A549 (cell line): ENCODE data around the gene RIMBP2. TPM values are rescaled to one million over a fixed set of nuclear protein-coding genes. Genes with fewer than 3 reads are reported as not detected.

Experiments
- ATAC-seq, 2 experiments: fragments of 200-7000 bp in 1 of 2; fragments of >200 bp in 1 of 2; cut with Nextera tagmentation in 1 of 2; cut with Tn5 transposase in 1 of 2; 3 replicates each; pipeline versions ENCODE4 v1.8.0 to v1.9.1; 2018 to 2020; ENCODE audit warnings: mild to moderate bottlenecking in 1 of 2, moderate library complexity in 1 of 2
- CTCF ChIA-PET: fragments of 300-600 bp; sonication (Branson Sonifier 250); formaldehyde crosslinking; extraction: SDS; loops from one replicate; lab custom pipeline; 2021; ENCODE audit warnings: antibody characterized with exemption, inconsistent platforms; lab: Yijun Ruan, JAX
- POLR2A ChIA-PET: fragments of 350-600 bp; formaldehyde crosslinking; extraction: SDS; loops from one replicate; lab custom pipeline; 2021; ENCODE audit warnings: antibody characterized with exemption, inconsistent platforms; lab: Yijun Ruan, JAX
- DNase-seq, 2 experiments: peaks; one replicate each; pipeline versions ENCODE4 v3.0.0 to v3.0.0-alpha.2; 2011 to 2016; ENCODE audit warnings: low read depth in 1 of 2, low spot score in 1 of 2
- FAIRE-seq: peaks from 2 replicates; lab custom pipeline; 2011; peaks lifted over from hg19 to GRCh38; lab: Jason Lieb, UNC
- H3K27ac ChIP-seq, 2 experiments: fragments of >200 bp; sonication (Bioruptor Twin); formaldehyde crosslinking; 3 replicates each; pipeline ENCODE4 v1.5.1; 2016 to 2017
- H3K4me1 ChIP-seq: fragments of >200 bp; sonication (Bioruptor Twin); formaldehyde crosslinking; 3 replicates; pipeline ENCODE4 v1.6.1; 2016
- H3K4me2 ChIP-seq: fragments of >200 bp; sonication (Bioruptor Twin); formaldehyde crosslinking; 3 replicates; pipeline ENCODE4 v1.6.1; 2016
- H3K4me3 ChIP-seq: fragments of >200 bp; sonication (Bioruptor Twin); formaldehyde crosslinking; 3 replicates; pipeline ENCODE4 v1.5.1; 2016
- H3K9me3 ChIP-seq: fragments of >200 bp; sonication (Bioruptor Twin); formaldehyde crosslinking; 3 replicates; pipeline ENCODE4 v1.6.1; 2016
- BHLHE40 ChIP-seq: IDR thresholded peaks from 2 replicates; pipeline ENCODE4 v1.6.1; 2012; ENCODE audit warnings: low read depth, low read length, inconsistent platforms
- EHF ChIP-seq: fragments of 250-450 bp; sonication (Bioruptor Pico); IDR thresholded peaks from 2 replicates; pipeline ENCODE4 v1.5.0; 2020; ENCODE audit warnings: mild to moderate bottlenecking
- EHMT2 ChIP-seq: fragments of 200-600 bp; sonication (generic); IDR thresholded peaks from 2 replicates; pipeline ENCODE4 v1.6.1; 2016; ENCODE audit warnings: antibody characterized with exemption, low read depth, mild to moderate bottlenecking, moderate library complexity
- ESRRA ChIP-seq: fragments of 150-350 bp; IDR thresholded peaks from 2 replicates; pipeline ENCODE4 v1.6.1; 2014; ENCODE audit warnings: mild to moderate bottlenecking, low read length, borderline replicate concordance
- GATA3 ChIP-seq: IDR thresholded peaks from 2 replicates; pipeline ENCODE4 v1.6.1; 2012; ENCODE audit warnings: borderline replicate concordance
- HDAC2 ChIP-seq: fragments of 200-600 bp; sonication (generic); IDR thresholded peaks from 2 replicates; pipeline ENCODE4 v1.6.1; 2016
- HOXB13 ChIP-seq: fragments of 250-450 bp; sonication (Bioruptor Pico); IDR thresholded peaks from 2 replicates; pipeline ENCODE4 v1.5.0; 2020; ENCODE audit warnings: low read depth, mild to moderate bottlenecking, moderate library complexity
- HOXB5 ChIP-seq: fragments of 250-450 bp; sonication (Bioruptor Pico); IDR thresholded peaks from 2 replicates; pipeline ENCODE4 v1.5.0; 2020; ENCODE audit warnings: mild to moderate bottlenecking, moderate library complexity
- JUNB ChIP-seq: fragments of >200 bp; sonication (Bioruptor Twin); formaldehyde crosslinking; IDR thresholded peaks from 2 replicates; pipeline ENCODE4 v1.6.1; 2016
- KDM1A ChIP-seq: fragments of 200-600 bp; sonication (generic); IDR thresholded peaks from 2 replicates; pipeline ENCODE4 v1.6.1; 2016; ENCODE audit warnings: low read depth, mild to moderate bottlenecking
- KDM5A ChIP-seq: fragments of 200-600 bp; sonication (generic); IDR thresholded peaks from 2 replicates; pipeline ENCODE4 v1.6.1; 2016; ENCODE audit warnings: antibody characterized with exemption, mild to moderate bottlenecking
- NFE2L2 ChIP-seq: fragments of 150-350 bp; conservative IDR thresholded peaks from 2 replicates; pipeline ENCODE4 v1.6.1; 2014; ENCODE audit warnings: low read length
- POLR2A ChIP-seq: IDR thresholded peaks from 2 replicates; pipeline ENCODE4 v1.6.1; 2012; ENCODE audit warnings: mild to moderate bottlenecking, low read length
- POLR2AphosphoS2 ChIP-seq: conservative IDR thresholded peaks from 2 replicates; pipeline ENCODE4 v1.6.1; 2012; ENCODE audit warnings: low read length, improper control_type of control experiment, inconsistent platforms
- RNF2 ChIP-seq: fragments of 200-600 bp; sonication (generic); IDR thresholded peaks from 2 replicates; pipeline ENCODE4 v1.6.1; 2016; ENCODE audit warnings: low read depth, mild to moderate bottlenecking, antibody characterized with exemption, moderate library complexity, borderline replicate concordance
- SREBF2 ChIP-seq: fragments of 450-650 bp; IDR thresholded peaks from 2 replicates; pipeline ENCODE4 v1.6.1; 2014; ENCODE audit warnings: mild to moderate bottlenecking, moderate library complexity
- TP53 ChIP-seq: fragments of 250-450 bp; sonication (Bioruptor Pico); IDR thresholded peaks from 2 replicates; pipeline ENCODE4 v1.5.0; 2021; ENCODE audit warnings: mild to moderate bottlenecking, moderate library complexity
- ZC3H11A ChIP-seq: fragments of 450-650 bp; IDR thresholded peaks from 2 replicates; pipeline ENCODE4 v1.6.1; 2014; ENCODE audit warnings: antibody characterized with exemption, mild to moderate bottlenecking
- ZSCAN20 ChIP-seq: fragments of 250-450 bp; sonication (Bioruptor Pico); IDR thresholded peaks from 2 replicates; pipeline ENCODE4 v1.8.0; 2022; ENCODE audit warnings: mild to moderate bottlenecking, moderate library complexity
- WGBS: methylation state at CpG from one replicate; pipeline ENCODE4 v1.1.6; 2017; ENCODE audit errors: missing lambda C conversion rate; 5-methylcytosine and 5-hydroxymethylcytosine counted together
- polyA plus RNA-seq, 4 experiments: library from polyadenylated mRNA; depleted of rRNA in 3 of 4; stranded (reverse); fragments of >200 nt; fragmentation: RNase III in 1 of 4; extraction: RNeasy Plus Mini Kit Qiagen cat#74134 plus additional on column Dnase treatment in 1 of 4; gene quantifications; 2 replicates in 3 of 4; 3 replicates in 1 of 4; pipeline ENCODE4 v1.2.3, GENCODE V29; 2011 to 2017
- TF ChIP-seq, protein P1 (sequence below): fragments of 250-450 bp; sonication (Bioruptor Pico); IDR thresholded peaks from 2 replicates; pipeline ENCODE4 v1.5.0; 2020; ENCODE audit warnings: low read depth, mild to moderate bottlenecking, moderate library complexity
- TF ChIP-seq, protein P2 (sequence below): fragments of 200-600 bp; sonication (generic); IDR thresholded peaks from 2 replicates; pipeline ENCODE4 v1.6.1; 2016; ENCODE audit warnings: antibody characterized with exemption, mild to moderate bottlenecking, moderate library complexity
- TF ChIP-seq, protein P3 (sequence below): IDR thresholded peaks from 2 replicates; pipeline ENCODE4 v1.6.1; 2012

The RIMBP2 gene
- polyA plus RNA-seq, 2 of the 4 experiments (the other 2 are of a cell fraction): not detected

DNA sequence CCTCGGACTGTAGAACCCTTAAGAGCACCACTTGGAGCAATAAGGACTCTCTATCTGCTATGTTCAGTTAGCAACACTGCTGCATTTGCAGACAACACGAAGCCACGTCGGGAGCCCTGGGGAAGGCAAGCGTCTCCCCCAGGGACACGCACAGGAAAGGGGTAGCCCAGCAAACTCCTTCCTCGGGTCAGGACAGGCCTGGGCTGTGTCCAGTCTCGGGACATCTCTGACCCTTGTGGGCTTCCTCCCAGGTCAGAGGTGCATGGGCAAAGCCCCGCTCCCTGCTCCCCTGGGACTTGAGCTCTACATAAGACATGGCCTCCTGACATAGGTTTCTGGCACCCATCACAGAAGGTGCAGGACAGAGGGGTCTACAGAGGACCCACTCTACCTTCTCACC lies 258.9 kb downstream of the RIMBP2 start:
- DNase-seq (peak in 1 of 2 experiments; percentile 15), FAIRE-seq (no peak), ATAC-seq (peak in 1 of 2 experiments; percentile 6; a peak in 1 of 6 replicates)
- Histone ChIP-seq H3K4me3 (no peak overlapping the region), H3K4me1 (no peaks in the 10 kb centered on the region), H3K9me3 (no peaks in the 10 kb centered on the region), H3K27ac (no peak overlapping the region), H3K4me2 (no peak overlapping the region)
- POLR2A ChIA-PET: no interaction called here
- CTCF ChIA-PET: interaction anchor here (2.6 kb wide), 1 partner anchor 290 kb away, joined by 8 read pairs; no protein-coding TSS in a partner anchor
- 25% methylated on average over 7 of the region's 9 CpGs for WGBS
- TF ChIP-seq JUNB (no peak), ZC3H11A (no peak), BHLHE40 (no peak), RNF2 (no peak), NFE2L2 (no peak), GATA3 (no peak), KDM1A (no peak), HOXB5 (no peak), ESRRA (no peak), TP53 (no peak), EHF (CRISPR knock-in tag) (no peak), ZSCAN20 (CRISPR knock-in tag) (no peak), EHMT2 (no peak), POLR2A (no peak), SREBF2 (no peak)
- TF ChIP-seq, protein P1, sequence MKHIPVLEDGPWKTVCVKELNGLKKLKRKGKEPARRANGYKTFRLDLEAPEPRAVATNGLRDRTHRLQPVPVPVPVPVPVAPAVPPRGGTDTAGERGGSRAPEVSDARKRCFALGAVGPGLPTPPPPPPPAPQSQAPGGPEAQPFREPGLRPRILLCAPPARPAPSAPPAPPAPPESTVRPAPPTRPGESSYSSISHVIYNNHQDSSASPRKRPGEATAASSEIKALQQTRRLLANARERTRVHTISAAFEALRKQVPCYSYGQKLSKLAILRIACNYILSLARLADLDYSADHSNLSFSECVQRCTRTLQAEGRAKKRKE: no peak
- TF ChIP-seq, protein P2, sequence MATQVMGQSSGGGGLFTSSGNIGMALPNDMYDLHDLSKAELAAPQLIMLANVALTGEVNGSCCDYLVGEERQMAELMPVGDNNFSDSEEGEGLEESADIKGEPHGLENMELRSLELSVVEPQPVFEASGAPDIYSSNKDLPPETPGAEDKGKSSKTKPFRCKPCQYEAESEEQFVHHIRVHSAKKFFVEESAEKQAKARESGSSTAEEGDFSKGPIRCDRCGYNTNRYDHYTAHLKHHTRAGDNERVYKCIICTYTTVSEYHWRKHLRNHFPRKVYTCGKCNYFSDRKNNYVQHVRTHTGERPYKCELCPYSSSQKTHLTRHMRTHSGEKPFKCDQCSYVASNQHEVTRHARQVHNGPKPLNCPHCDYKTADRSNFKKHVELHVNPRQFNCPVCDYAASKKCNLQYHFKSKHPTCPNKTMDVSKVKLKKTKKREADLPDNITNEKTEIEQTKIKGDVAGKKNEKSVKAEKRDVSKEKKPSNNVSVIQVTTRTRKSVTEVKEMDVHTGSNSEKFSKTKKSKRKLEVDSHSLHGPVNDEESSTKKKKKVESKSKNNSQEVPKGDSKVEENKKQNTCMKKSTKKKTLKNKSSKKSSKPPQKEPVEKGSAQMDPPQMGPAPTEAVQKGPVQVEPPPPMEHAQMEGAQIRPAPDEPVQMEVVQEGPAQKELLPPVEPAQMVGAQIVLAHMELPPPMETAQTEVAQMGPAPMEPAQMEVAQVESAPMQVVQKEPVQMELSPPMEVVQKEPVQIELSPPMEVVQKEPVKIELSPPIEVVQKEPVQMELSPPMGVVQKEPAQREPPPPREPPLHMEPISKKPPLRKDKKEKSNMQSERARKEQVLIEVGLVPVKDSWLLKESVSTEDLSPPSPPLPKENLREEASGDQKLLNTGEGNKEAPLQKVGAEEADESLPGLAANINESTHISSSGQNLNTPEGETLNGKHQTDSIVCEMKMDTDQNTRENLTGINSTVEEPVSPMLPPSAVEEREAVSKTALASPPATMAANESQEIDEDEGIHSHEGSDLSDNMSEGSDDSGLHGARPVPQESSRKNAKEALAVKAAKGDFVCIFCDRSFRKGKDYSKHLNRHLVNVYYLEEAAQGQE: no peak
- TF ChIP-seq, protein P3, sequence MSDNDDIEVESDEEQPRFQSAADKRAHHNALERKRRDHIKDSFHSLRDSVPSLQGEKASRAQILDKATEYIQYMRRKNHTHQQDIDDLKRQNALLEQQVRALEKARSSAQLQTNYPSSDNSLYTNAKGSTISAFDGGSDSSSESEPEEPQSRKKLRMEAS: no peak

DNA sequence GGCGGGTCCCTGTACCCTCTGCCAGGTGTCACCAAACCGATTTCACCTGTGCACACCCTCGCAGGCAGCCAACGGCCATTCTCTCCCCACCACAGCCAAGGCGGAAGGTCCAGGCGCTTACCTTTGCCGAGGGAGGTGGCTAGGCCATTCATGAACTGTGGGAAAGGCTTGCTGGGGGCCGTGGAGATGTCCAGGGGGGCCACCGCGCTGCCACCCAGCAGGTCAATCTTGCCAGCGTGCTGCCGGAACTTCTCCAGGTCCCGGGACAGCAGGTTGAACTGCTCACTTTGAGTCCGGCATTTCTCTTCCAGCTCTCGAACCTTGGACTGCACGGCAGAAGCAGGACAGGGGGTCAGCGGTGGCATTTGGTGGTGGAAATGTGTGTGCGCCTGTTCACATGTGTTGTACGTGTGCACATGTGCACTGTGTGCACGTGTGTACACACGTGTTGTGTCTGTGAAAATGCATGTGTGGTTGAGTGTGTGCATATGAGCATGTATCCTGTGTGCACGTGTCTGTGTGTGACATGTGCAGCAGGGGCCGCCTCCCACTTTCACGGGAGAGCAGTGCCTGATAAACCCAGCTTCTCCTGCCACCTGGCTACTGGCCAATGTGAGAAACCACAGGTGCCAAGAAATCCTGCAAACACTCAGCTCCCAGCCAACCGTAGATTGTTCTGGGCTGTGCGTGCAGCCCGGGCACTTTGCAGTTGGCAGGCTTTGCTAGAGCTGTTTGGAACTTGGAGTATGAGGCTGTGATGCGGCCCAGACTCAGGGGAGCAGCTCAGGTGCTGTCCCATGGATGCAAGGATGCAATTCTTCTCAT lies 259.5 kb downstream of the RIMBP2 start:
- no peak for FAIRE-seq
- Histone ChIP-seq H3K4me1 (no peaks in the 10 kb centered on the region), H3K27ac (no peak overlapping the region), H3K4me2 (no peak overlapping the region), H3K9me3 (no peaks in the 10 kb centered on the region), H3K4me3 (no peak overlapping the region)
- 5% methylated on average over 19 of the region's 28 CpGs for WGBS
- ChIA-PET POLR2A (no interaction called here), CTCF (no interaction called here)
- DNase-seq: no peak
- ATAC-seq: no peak; a peak in 1 of 6 replicates
- TF ChIP-seq, protein P1: no peak
- no peak for TF ChIP-seq EHF (CRISPR knock-in tag)
- TF ChIP-seq POLR2AphosphoS2: no peak
- no peak for TF ChIP-seq HDAC2
- TF ChIP-seq HOXB13: no peak
- no peak for TF ChIP-seq KDM5A
